ENCODE measurements around the gene PARD6G. TPM values are rescaled to one million over a fixed set of nuclear protein-coding genes. Genes with fewer than 3 reads are reported as not detected.

Gene PARD6G
- total RNA-seq, 1 donor from 2014 or later: 29.6 TPM

- H3K4me3 ChIP-seq (ENCODE audit: insufficient read depth, low read depth, low read length): no peak overlapping the region
- peaks cover 29% of the 10 kb centered on the region for H3K4me1 Mint-ChIP-seq (ENCODE audit: low read depth, unreplicated experiment)
- H3K27me3 Mint-ChIP-seq (ENCODE audit: low read depth, unreplicated experiment): no peaks in the 10 kb centered on the region
- no peaks in the 10 kb centered on the region for H3K27me3 ChIP-seq (ENCODE audit: insufficient read depth, low read length)
- H4K20me1 ChIP-seq (ENCODE audit: insufficient read depth, low read length): peaks cover 25% of the 10 kb centered on the region
- no peaks in the 10 kb centered on the region for H3K36me3 ChIP-seq (ENCODE audit: insufficient read depth, low read length)
- DNase-seq (ENCODE audit: low read depth) (no peak), FAIRE-seq (no peak)
- no peak for TF ChIP-seq EZH2 (IDR thresholded peaks at IDR 0.05; ENCODE audit: insufficient read depth, low read length)
- no peak for TF ChIP-seq CTCF (IDR thresholded peaks at IDR 0.05; ENCODE audit: insufficient read depth, low read depth, low read length)
- H3K4me3 Mint-ChIP-seq (ENCODE audit: unreplicated experiment): no peak overlapping the region
- no peak overlapping the region for H3K4me2 ChIP-seq (ENCODE audit: low read length)
- H3K9ac ChIP-seq (ENCODE audit: low read length): no peak overlapping the region
- peaks cover 29% of the 10 kb centered on the region for H3K79me2 ChIP-seq (ENCODE audit: insufficient read depth, low read length)
- no peak overlapping the region for H3K27ac ChIP-seq (ENCODE audit: low read depth, low read length)
- no peak overlapping the region for H3K27ac Mint-ChIP-seq (ENCODE audit: unreplicated experiment)
- no peaks in the 10 kb centered on the region for H3K9me3 ChIP-seq (ENCODE audit: insufficient read depth, low read depth, low read length)
- H2AFZ ChIP-seq (ENCODE audit: low read depth, low read length): no peak overlapping the region
- no peaks in the 10 kb centered on the region for H3K9me3 Mint-ChIP-seq (ENCODE audit: unreplicated experiment)
- peaks cover 11% of the 10 kb centered on the region for H3K4me1 ChIP-seq (ENCODE audit: insufficient read depth, low read length)
- H3K36me3 Mint-ChIP-seq (ENCODE audit: low read depth, unreplicated experiment): no peaks in the 10 kb centered on the region
Observed at GRCh38 chr18:80107426-80107825, 139.9 kb downstream of the PARD6G start.

Other genes with a start within 250 kb of the PARD6G start
- 24.1 and 24.4 TPM in 2 replicates for gene RBFA, start 213.1 kb downstream of the PARD6G start, total RNA-seq
- gene ADNP2, start 138.3 kb downstream of the PARD6G start, total RNA-seq: 17.9 and 20.5 TPM in 2 replicates

Measured in astrocyte (in vitro differentiated cells and primary cell).